Activated naive CD8-positive, alpha-beta T cell treated with anti-CD3 and anti-CD28 coated beads for 36 hours (primary cell): Measurements from ENCODE around the gene ASCL5. TPM values are rescaled to one million over a fixed set of nuclear protein-coding genes. Genes with fewer than 3 reads are reported as not detected.
A peak's percentile ranks its signal among the peaks of the same experiment; 100 is the strongest.

Experiments
- DNase-seq: peaks from one replicate; pipeline ENCODE4 v3.0.0; 2021
- H3K27ac Mint-ChIP-seq: one replicate; pipeline ENCODE4 v1.8.0; 2022; ENCODE audit warnings: mild to moderate bottlenecking, moderate library complexity, mixed read lengths
- H3K27me3 Mint-ChIP-seq: one replicate; pipeline ENCODE4 v1.8.0; 2022; ENCODE audit warnings: mild to moderate bottlenecking, mixed read lengths
- H3K36me3 Mint-ChIP-seq: one replicate; pipeline ENCODE4 v1.8.0; 2021; ENCODE audit warnings: mild to moderate bottlenecking, mixed read lengths
- H3K4me1 Mint-ChIP-seq: one replicate; pipeline ENCODE4 v1.8.0; 2021; ENCODE audit warnings: mixed read lengths
- H3K4me3 Mint-ChIP-seq: one replicate; pipeline ENCODE4 v1.8.0; 2022; ENCODE audit warnings: mild to moderate bottlenecking, moderate library complexity, mixed read lengths
- H3K9me3 Mint-ChIP-seq: one replicate; pipeline ENCODE4 v1.8.0; 2022; ENCODE audit warnings: mixed read lengths
- total RNA-seq, 2 experiments: library from RNA; stranded (reverse); gene quantifications; one replicate each; pipeline ENCODE4 v1.2.3, GENCODE V29; 2021

ASCL5 gene
- total RNA-seq, 2 experiments from 2014 or later: 0.30 to 0.35 TPM

GRCh38 chr1:201128476-201128875, 1.5 kb upstream of the ASCL5 start:
- no peaks in the 10 kb centered on the region for H3K9me3 Mint-ChIP-seq
- H3K27ac Mint-ChIP-seq: no peak overlapping the region
- no peak for DNase-seq

GRCh38 chr1:201127755-201128455, 921 bp upstream of the ASCL5 start:
- Mint-ChIP-seq H3K4me1 (no peaks in the 10 kb centered on the region), H3K36me3 (no peaks in the 10 kb centered on the region), H3K9me3 (no peaks in the 10 kb centered on the region), H3K27me3 (peaks cover 18% of the 10 kb centered on the region), H3K27ac (no peak overlapping the region), H3K4me3 (no peak overlapping the region)
- DNase-seq: no peak

More at GRCh38 chr1:201128476-201128875, 1.5 kb upstream of the ASCL5 start:
- Mint-ChIP-seq H3K36me3 (no peaks in the 10 kb centered on the region), H3K4me1 (no peaks in the 10 kb centered on the region), H3K27me3 (peaks cover 18% of the 10 kb centered on the region), H3K4me3 (no peak overlapping the region)

- DNase-seq: no peak
- Mint-ChIP-seq H3K4me3 (no peak overlapping the region), H3K27me3 (peaks cover 18% of the 10 kb centered on the region), H3K27ac (no peak overlapping the region), H3K9me3 (no peaks in the 10 kb centered on the region), H3K4me1 (no peaks in the 10 kb centered on the region), H3K36me3 (no peaks in the 10 kb centered on the region)
Observed at GRCh38 chr1:201126463-201126831, 537 bp downstream of the ASCL5 start.

- H3K4me3 Mint-ChIP-seq: no peak overlapping the region
- H3K9me3 Mint-ChIP-seq: no peaks in the 10 kb centered on the region
- H3K27me3 Mint-ChIP-seq: peaks cover 18% of the 10 kb centered on the region
- no peak overlapping the region for H3K27ac Mint-ChIP-seq
- H3K4me1 Mint-ChIP-seq: no peaks in the 10 kb centered on the region
- DNase-seq: no peak
- no peaks in the 10 kb centered on the region for H3K36me3 Mint-ChIP-seq
Observed at GRCh38 chr1:201125800-201126199, 1.2 kb downstream of the ASCL5 start.

- Mint-ChIP-seq H3K36me3 (no peaks in the 10 kb centered on the region), H3K27me3 (peaks cover 18% of the 10 kb centered on the region), H3K4me1 (peaks cover under 1% of the 10 kb centered on the region), H3K4me3 (no peak overlapping the region), H3K9me3 (no peaks in the 10 kb centered on the region), H3K27ac (no peak overlapping the region)
- no peak for DNase-seq
Observed at GRCh38 chr1:201125019-201125418, 2.0 kb downstream of the ASCL5 start.

GRCh38 chr1:201123866-201124265, 3.1 kb downstream of the ASCL5 start:
- H3K27ac Mint-ChIP-seq: no peak overlapping the region
- H3K4me3 Mint-ChIP-seq: no peak overlapping the region
- H3K27me3 Mint-ChIP-seq: peaks cover 18% of the 10 kb centered on the region
- no peaks in the 10 kb centered on the region for H3K9me3 Mint-ChIP-seq
- no peak for DNase-seq
- H3K36me3 Mint-ChIP-seq: no peaks in the 10 kb centered on the region
- peaks cover 3% of the 10 kb centered on the region for H3K4me1 Mint-ChIP-seq

GRCh38 chr1:201122321-201122957, 4.5 kb downstream of the ASCL5 start:
- no peaks in the 10 kb centered on the region for H3K9me3 Mint-ChIP-seq

GRCh38 chr1:201119206-201120197, 7.5 kb downstream of the ASCL5 start:
- H3K36me3 Mint-ChIP-seq: no peaks in the 10 kb centered on the region
- H3K4me3 Mint-ChIP-seq: no peak overlapping the region

More at GRCh38 chr1:201122321-201122957, 4.5 kb downstream of the ASCL5 start:
- H3K36me3 Mint-ChIP-seq: no peaks in the 10 kb centered on the region
- H3K4me3 Mint-ChIP-seq: no peak overlapping the region
- DNase-seq: no peak
- peaks cover 3% of the 10 kb centered on the region for H3K4me1 Mint-ChIP-seq
- H3K27me3 Mint-ChIP-seq: peaks cover 14% of the 10 kb centered on the region
- H3K27ac Mint-ChIP-seq: no peak overlapping the region

GRCh38 chr1:201116091-201116490, 10.9 kb downstream of the ASCL5 start:
- Mint-ChIP-seq H3K4me3 (no peak overlapping the region), H3K9me3 (no peaks in the 10 kb centered on the region)

More at GRCh38 chr1:201119206-201120197, 7.5 kb downstream of the ASCL5 start:
- Mint-ChIP-seq H3K27ac (no peak overlapping the region), H3K4me1 (peaks cover 9% of the 10 kb centered on the region), H3K27me3 (peaks cover 3% of the 10 kb centered on the region), H3K9me3 (no peaks in the 10 kb centered on the region)
- DNase-seq: peak; percentile 58

GRCh38 chr1:201115390-201115937, 11.5 kb downstream of the ASCL5 start:
- Mint-ChIP-seq H3K27ac (no peak overlapping the region), H3K4me1 (peaks cover 9% of the 10 kb centered on the region), H3K36me3 (no peaks in the 10 kb centered on the region), H3K27me3 (no peaks in the 10 kb centered on the region), H3K9me3 (no peaks in the 10 kb centered on the region), H3K4me3 (no peak overlapping the region)
- DNase-seq: no peak

More at GRCh38 chr1:201116091-201116490, 10.9 kb downstream of the ASCL5 start:
- H3K36me3 Mint-ChIP-seq: no peaks in the 10 kb centered on the region
- H3K27me3 Mint-ChIP-seq: no peaks in the 10 kb centered on the region
- H3K27ac Mint-ChIP-seq: no peak overlapping the region
- peaks cover 9% of the 10 kb centered on the region for H3K4me1 Mint-ChIP-seq
- DNase-seq: no peak

GRCh38 chr1:201114245-201115131, 12.5 kb downstream of the ASCL5 start:
- Mint-ChIP-seq H3K4me1 (peaks cover 6% of the 10 kb centered on the region), H3K36me3 (no peaks in the 10 kb centered on the region), H3K27ac (peak overlapping the region; percentile 79), H3K27me3 (no peaks in the 10 kb centered on the region), H3K9me3 (no peaks in the 10 kb centered on the region), H3K4me3 (peak overlapping the region; percentile 83)
- DNase-seq: peak; percentile 79

GRCh38 chr1:201113451-201114244, 13.3 kb downstream of the ASCL5 start:
- peak overlapping the region; percentile 83 for H3K4me3 Mint-ChIP-seq
- no peaks in the 10 kb centered on the region for H3K36me3 Mint-ChIP-seq
- H3K27ac Mint-ChIP-seq: no peak overlapping the region
- H3K9me3 Mint-ChIP-seq: no peaks in the 10 kb centered on the region
- no peaks in the 10 kb centered on the region for H3K27me3 Mint-ChIP-seq
- peaks cover 6% of the 10 kb centered on the region for H3K4me1 Mint-ChIP-seq
- DNase-seq: no peak

GRCh38 chr1:201112926-201113325, 14.1 kb downstream of the ASCL5 start:
- no peaks in the 10 kb centered on the region for H3K9me3 Mint-ChIP-seq

More at GRCh38 chr1:201112926-201113325, 14.1 kb downstream of the ASCL5 start:
- Mint-ChIP-seq H3K4me3 (peak overlapping the region; percentile 7), H3K4me1 (peaks cover 6% of the 10 kb centered on the region), H3K27me3 (no peaks in the 10 kb centered on the region), H3K36me3 (no peaks in the 10 kb centered on the region), H3K27ac (no peak overlapping the region)
- no peak for DNase-seq
